ENCODE results near the gene SLC25A13. TPM values are rescaled to one million over a fixed set of nuclear protein-coding genes. Genes with fewer than 3 reads are reported as not detected.

SLC25A13 gene
- total and polyA plus RNA-seq, 2 of the 4 experiments (the other 2 are of a cell fraction) = 7.4 to 11.7 TPM

GRCh38 chr7:96349572-96349971, 27.7 kb upstream of the SLC25A13 start:
- Histone ChIP-seq H3K23ac (ENCODE audit: low read depth, low read length) (no peak overlapping the region), H2AK9ac (replicated peaks; ENCODE audit: low read depth, low read length, poor library complexity) (no peak overlapping the region), H3K4me1 (ENCODE audit: control insufficient read depth, insufficient read depth, low read length) (no peaks in the 10 kb centered on the region), H3K36me3 (ENCODE audit: control insufficient read depth, insufficient read depth, low read length) (no peaks in the 10 kb centered on the region), H3K9me3 (ENCODE audit: control insufficient read depth, insufficient read depth, low read length) (no peaks in the 10 kb centered on the region), H3K9me1 (ENCODE audit: insufficient read depth, low read length) (no peaks in the 10 kb centered on the region), H4K5ac (ENCODE audit: low read depth, low read length) (no peak overlapping the region), H4K91ac (ENCODE audit: insufficient read depth, low read depth, low read length) (no peak overlapping the region), H2BK120ac (ENCODE audit: low read depth, low read length) (no peak overlapping the region), H2AK5ac (ENCODE audit: low read depth, low read length) (no peak overlapping the region), H2BK20ac (ENCODE audit: low read depth, low read length) (no peak overlapping the region), H3K27me3 (ENCODE audit: control insufficient read depth, insufficient read depth, low read length) (no peaks in the 10 kb centered on the region), H4K8ac (ENCODE audit: low read depth in 2 of 2, low read length in 2 of 2) (no peak overlapping the region), H3K4me2 (ENCODE audit: low read depth, low read length) (no peak overlapping the region), H3K4me3 (ENCODE audit: insufficient read depth, low read depth, low read length) (no peak overlapping the region), H3K4ac (ENCODE audit: low read depth, low read length) (no peak overlapping the region), H3K79me1 (ENCODE audit: low read depth in 1 of 2, low read length in 2 of 2) (no peaks in the 10 kb centered on the region), H2AFZ (replicated peaks; ENCODE audit: low read length, poor library complexity) (no peak overlapping the region), H2BK15ac (ENCODE audit: low read depth, low read length) (no peak overlapping the region), H4K20me1 (ENCODE audit: insufficient read depth, low read length) (no peaks in the 10 kb centered on the region), H3K27ac (ENCODE audit: insufficient read depth, low read length) (no peak overlapping the region), H3K9ac (ENCODE audit: low read depth, low read length) (no peak overlapping the region), H3K56ac (ENCODE audit: extremely low read depth, insufficient read depth, low read length) (no peak overlapping the region), H2BK5ac (ENCODE audit: low read depth, low read length, poor library complexity, severe bottlenecking) (no peak overlapping the region), H3K18ac (ENCODE audit: low read depth, low read length) (no peak overlapping the region), H3K14ac (replicated peaks; ENCODE audit: low read depth, low read length) (no peak overlapping the region)
- WGBS, 2 experiments (ENCODE audit: extremely low coverage in 2 of 2, insufficient read length in 1 of 2) = no CpG with 5 or more reads among the region's 3 CpGs
- ChIA-PET POLR2A (ENCODE audit: unreplicated experiment) (no interaction called here), CTCF (no interaction called here)
- no peak for DNase-seq
- in situ Hi-C loops (cut with MboI; ENCODE audit: low sequenced_read_pairs) (no loop called here), intact Hi-C loops (cut with micrococcal nuclease) (no loop called here), dilution Hi-C loops (cut with HindIII; ENCODE audit: low sequenced_read_pairs, unreplicated experiment) (no loop called here)
- no peak for TF ChIP-seq CHD1 (IDR thresholded peaks at IDR 0.05; ENCODE audit: low read depth, low read length)
- no peak for TF ChIP-seq MXI1 (IDR thresholded peaks at IDR 0.05; ENCODE audit: borderline replicate concordance, low read depth, low read length)
- TF ChIP-seq SMC3 (IDR thresholded peaks at IDR 0.05; ENCODE audit: low read depth, low read length) = no peak
- TF ChIP-seq CTCF (conservative IDR thresholded peaks at IDR 0.05; ENCODE audit: low read depth, low read length) = no peak
- no peak for TF ChIP-seq ELK1 (IDR thresholded peaks at IDR 0.05; ENCODE audit: borderline replicate concordance, low read depth, low read length)
- TF ChIP-seq NFE2L2 (IDR thresholded peaks at IDR 0.05; ENCODE audit: low read depth, low read length) = no peak
- no peak for TF ChIP-seq POLR2A (IDR thresholded peaks at IDR 0.05; ENCODE audit: low read depth, low read length)
- TF ChIP-seq CEBPB (IDR thresholded peaks at IDR 0.05; ENCODE audit: low read depth, low read length) = no peak
- no peak for TF ChIP-seq RCOR1 (IDR thresholded peaks at IDR 0.05; ENCODE audit: insufficient replicate concordance, low read length)
- TF ChIP-seq MAZ (IDR thresholded peaks at IDR 0.05; ENCODE audit: borderline replicate concordance, low read depth, low read length) = no peak
- TF ChIP-seq USF2 (IDR thresholded peaks at IDR 0.05; ENCODE audit: low read depth, low read length) = no peak
- no peak for TF ChIP-seq RFX5 (IDR thresholded peaks at IDR 0.05; ENCODE audit: low read depth, low read length)
- BruUV-seq (replicated peaks) = no TSS peak
- ATAC-seq (ENCODE audit: low read depth) = no peak

Data from IMR-90 (cell line).